ENCODE results near the gene SLC5A9.

- TF ChIP-seq, protein P1, sequence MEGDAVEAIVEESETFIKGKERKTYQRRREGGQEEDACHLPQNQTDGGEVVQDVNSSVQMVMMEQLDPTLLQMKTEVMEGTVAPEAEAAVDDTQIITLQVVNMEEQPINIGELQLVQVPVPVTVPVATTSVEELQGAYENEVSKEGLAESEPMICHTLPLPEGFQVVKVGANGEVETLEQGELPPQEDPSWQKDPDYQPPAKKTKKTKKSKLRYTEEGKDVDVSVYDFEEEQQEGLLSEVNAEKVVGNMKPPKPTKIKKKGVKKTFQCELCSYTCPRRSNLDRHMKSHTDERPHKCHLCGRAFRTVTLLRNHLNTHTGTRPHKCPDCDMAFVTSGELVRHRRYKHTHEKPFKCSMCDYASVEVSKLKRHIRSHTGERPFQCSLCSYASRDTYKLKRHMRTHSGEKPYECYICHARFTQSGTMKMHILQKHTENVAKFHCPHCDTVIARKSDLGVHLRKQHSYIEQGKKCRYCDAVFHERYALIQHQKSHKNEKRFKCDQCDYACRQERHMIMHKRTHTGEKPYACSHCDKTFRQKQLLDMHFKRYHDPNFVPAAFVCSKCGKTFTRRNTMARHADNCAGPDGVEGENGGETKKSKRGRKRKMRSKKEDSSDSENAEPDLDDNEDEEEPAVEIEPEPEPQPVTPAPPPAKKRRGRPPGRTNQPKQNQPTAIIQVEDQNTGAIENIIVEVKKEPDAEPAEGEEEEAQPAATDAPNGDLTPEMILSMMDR (IDR thresholded peaks at IDR 0.05), result no peak
- no peak for TF ChIP-seq EZH2 (IDR thresholded peaks at IDR 0.05)
Observed at GRCh38 chr1:48187969-48188563, 34.5 kb upstream of the SLC5A9 start.

All from neural progenitor cell (in vitro differentiated cells).